Stimulated activated naive CD8-positive, alpha-beta T cell treated with anti-CD3 and anti-CD28 coated beads, Interleukin-15, amount 100 ng/mL, for 72 hours (primary cell): ENCODE data around the gene VKORC1.

Source experiments
- ATAC-seq: fragments of 150-1000 bp; cut with Tn5 transposase; 2 replicates; pipeline ENCODE4 v1.10.0; 2021; ENCODE audit warnings: mild to moderate bottlenecking, moderate library complexity
- DNase-seq, 2 donors: peaks; one replicate each; pipeline ENCODE4 v3.0.0; 2021 to 2022
- H3K27ac Mint-ChIP-seq, 2 donors: one replicate each; pipeline ENCODE4 v1.8.0; 2022; ENCODE audit warnings: mild to moderate bottlenecking in 2 of 2, mixed read lengths in 2 of 2, moderate library complexity in 2 of 2
- H3K27me3 Mint-ChIP-seq: one replicate; pipeline ENCODE4 v1.8.0; 2022; ENCODE audit warnings: mixed read lengths
- H3K4me1 Mint-ChIP-seq: one replicate; pipeline ENCODE4 v1.8.0; 2022; ENCODE audit warnings: mild to moderate bottlenecking, mixed read lengths
- H3K4me3 Mint-ChIP-seq, 2 donors: one replicate each; pipeline ENCODE4 v1.8.0; 2022; ENCODE audit warnings: mild to moderate bottlenecking in 2 of 2, mixed read lengths in 2 of 2, moderate library complexity in 1 of 2
- H3K9me3 Mint-ChIP-seq, 2 donors: one replicate each; pipeline ENCODE4 v1.8.0; 2022; ENCODE audit warnings: mixed read lengths in 2 of 2

The VKORC1 gene

DNA sequence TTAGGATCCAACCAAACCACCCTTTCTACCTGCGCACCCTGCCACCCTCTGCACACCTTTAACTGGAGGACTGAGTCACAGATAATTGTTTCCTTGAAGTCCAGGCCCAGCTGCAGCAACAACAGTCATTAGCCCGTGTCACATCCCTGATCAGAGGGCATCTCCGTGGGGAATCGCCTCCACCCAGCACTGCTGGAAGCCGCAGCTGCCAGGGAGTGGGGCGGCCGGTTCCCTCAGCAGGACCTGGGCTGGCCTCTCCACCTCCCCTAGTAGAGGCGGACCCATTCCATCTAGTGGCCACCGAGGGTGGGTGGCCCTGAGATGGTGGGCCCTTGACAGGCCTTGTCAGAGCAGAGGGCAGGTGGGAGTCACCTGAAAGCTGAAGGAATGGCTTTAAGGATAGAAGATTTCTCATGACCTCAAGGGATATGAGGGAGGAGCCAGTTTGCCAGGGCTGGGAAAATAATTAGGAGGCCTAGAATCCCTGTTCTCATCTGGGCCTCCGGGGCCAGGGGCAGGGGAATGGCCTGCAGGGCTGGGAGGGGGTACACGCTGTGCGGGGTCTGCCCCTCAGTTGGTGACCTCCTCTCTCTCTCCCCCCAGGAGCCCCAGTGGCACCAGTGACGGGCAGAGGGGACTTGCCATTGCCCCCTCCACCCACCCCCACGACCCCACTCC lies 12.1 kb downstream of the VKORC1 start:
- H3K4me1 Mint-ChIP-seq: peaks cover 48% of the 10 kb centered on the region

GRCh38 chr16:31081428-31082351 lies 12.9 kb downstream of the VKORC1 start:
- H3K9me3 Mint-ChIP-seq: no peaks in the 10 kb centered on the region
- peaks cover 50% of the 10 kb centered on the region for H3K4me1 Mint-ChIP-seq
- no peaks in the 10 kb centered on the region for H3K27me3 Mint-ChIP-seq
- peak overlapping the region in 1 of 2 donors; percentile 39 for H3K4me3 Mint-ChIP-seq
- no peak for ATAC-seq
- no peak overlapping the region for H3K27ac Mint-ChIP-seq
- no peak for DNase-seq

More for the DNA sequence above, 12.1 kb downstream of the VKORC1 start:
- Mint-ChIP-seq H3K9me3 (no peaks in the 10 kb centered on the region), H3K27me3 (no peaks in the 10 kb centered on the region), H3K27ac (peak overlapping the region; percentile 63 to 94), H3K4me3 (no peak overlapping the region)
- DNase-seq (no peak), ATAC-seq (no peak)

- Mint-ChIP-seq H3K4me3 (peak overlapping the region in 1 of 2 donors; percentile 13), H3K27ac (peak overlapping the region; percentile 20 to 42), H3K9me3 (no peaks in the 10 kb centered on the region), H3K4me1 (peaks cover 57% of the 10 kb centered on the region), H3K27me3 (no peaks in the 10 kb centered on the region)
- no peak for DNase-seq
- ATAC-seq: no peak
These were observed 13.7 kb downstream of the VKORC1 start for GRCh38 chr16:31080756-31081419.

DNA sequence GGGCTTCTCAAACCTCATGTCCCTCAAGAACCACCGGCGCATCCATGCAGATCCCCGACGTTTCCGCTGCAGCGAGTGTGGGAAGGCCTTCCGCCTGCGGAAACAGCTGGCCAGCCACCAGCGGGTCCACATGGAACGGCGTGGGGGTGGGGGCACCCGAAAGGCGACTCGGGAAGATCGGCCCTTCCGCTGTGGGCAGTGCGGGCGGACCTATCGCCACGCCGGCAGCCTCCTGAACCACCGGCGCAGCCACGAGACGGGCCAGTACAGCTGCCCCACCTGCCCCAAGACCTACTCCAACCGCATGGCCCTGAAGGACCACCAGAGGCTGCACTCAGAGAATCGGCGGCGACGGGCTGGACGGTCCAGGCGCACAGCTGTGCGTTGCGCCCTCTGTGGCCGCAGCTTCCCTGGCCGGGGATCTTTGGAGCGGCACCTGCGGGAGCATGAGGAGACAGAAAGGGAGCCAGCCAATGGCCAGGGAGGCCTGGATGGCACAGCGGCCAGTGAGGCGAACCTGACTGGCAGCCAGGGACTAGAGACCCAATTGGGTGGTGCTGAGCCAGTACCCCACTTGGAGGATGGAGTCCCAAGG lies 14.5 kb downstream of the VKORC1 start:
- DNase-seq (no peak), ATAC-seq (no peak)
- peak overlapping the region in 1 of 2 donors; percentile 48 for H3K27ac Mint-ChIP-seq
- no peak overlapping the region for H3K4me3 Mint-ChIP-seq
- peaks cover 64% of the 10 kb centered on the region for H3K4me1 Mint-ChIP-seq
- H3K27me3 Mint-ChIP-seq: no peaks in the 10 kb centered on the region
- no peaks in the 10 kb centered on the region for H3K9me3 Mint-ChIP-seq

GRCh38 chr16:31079342-31079944 lies 15.2 kb downstream of the VKORC1 start:
- H3K27ac Mint-ChIP-seq: peak overlapping the region; percentile 50 to 65
- H3K4me3 Mint-ChIP-seq: no peak overlapping the region
- peaks cover 71% of the 10 kb centered on the region for H3K4me1 Mint-ChIP-seq
- ATAC-seq: peak; percentile 22
- no peaks in the 10 kb centered on the region for H3K9me3 Mint-ChIP-seq
- H3K27me3 Mint-ChIP-seq: no peaks in the 10 kb centered on the region
- DNase-seq: no peak

GRCh38 chr16:31078597-31079341 lies 15.8 kb downstream of the VKORC1 start:
- Mint-ChIP-seq H3K4me1 (peaks cover 72% of the 10 kb centered on the region), H3K27ac (no peak overlapping the region), H3K27me3 (no peaks in the 10 kb centered on the region), H3K9me3 (no peaks in the 10 kb centered on the region), H3K4me3 (no peak overlapping the region)
- ATAC-seq (no peak), DNase-seq (no peak)

GRCh38 chr16:31077592-31078396 lies 16.8 kb downstream of the VKORC1 start:
- H3K27ac Mint-ChIP-seq: peak overlapping the region in 1 of 2 donors; percentile 60
- H3K27me3 Mint-ChIP-seq: no peaks in the 10 kb centered on the region
- H3K9me3 Mint-ChIP-seq: no peaks in the 10 kb centered on the region
- ATAC-seq (no peak), DNase-seq (no peak)
- peaks cover 73% of the 10 kb centered on the region for H3K4me1 Mint-ChIP-seq
- no peak overlapping the region for H3K4me3 Mint-ChIP-seq

GRCh38 chr16:31077024-31077423 lies 17.6 kb downstream of the VKORC1 start:
- ATAC-seq (no peak), DNase-seq (no peak)
- no peak overlapping the region for H3K27ac Mint-ChIP-seq
- peaks cover 76% of the 10 kb centered on the region for H3K4me1 Mint-ChIP-seq
- no peaks in the 10 kb centered on the region for H3K9me3 Mint-ChIP-seq
- H3K27me3 Mint-ChIP-seq: no peaks in the 10 kb centered on the region
- no peak overlapping the region for H3K4me3 Mint-ChIP-seq

GRCh38 chr16:31076319-31076718 lies 18.3 kb downstream of the VKORC1 start:
- H3K27ac Mint-ChIP-seq: no peak overlapping the region
- no peaks in the 10 kb centered on the region for H3K9me3 Mint-ChIP-seq
- DNase-seq (no peak), ATAC-seq (no peak)
- no peak overlapping the region for H3K4me3 Mint-ChIP-seq
- peaks cover 77% of the 10 kb centered on the region for H3K4me1 Mint-ChIP-seq
- H3K27me3 Mint-ChIP-seq: no peaks in the 10 kb centered on the region

DNA sequence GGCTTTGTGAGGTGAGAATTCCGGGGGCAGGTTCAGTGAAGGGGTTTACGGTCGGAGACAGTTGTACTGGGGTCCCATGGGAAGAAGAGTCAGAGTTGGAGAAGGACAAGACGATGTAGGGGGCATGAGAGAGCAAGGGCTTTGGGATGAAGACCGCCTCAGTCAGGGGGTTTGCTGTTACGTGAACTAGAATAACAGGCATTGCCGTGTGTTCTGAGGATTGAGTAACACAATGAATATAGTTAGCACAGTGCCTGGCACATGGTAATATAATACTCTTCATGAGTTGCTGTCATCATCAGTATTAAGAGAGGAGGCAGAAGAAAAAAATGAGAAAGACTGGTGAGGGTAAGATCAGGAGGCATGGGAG lies 19.8 kb downstream of the VKORC1 start:
- ATAC-seq (no peak), DNase-seq (no peak)
- Mint-ChIP-seq H3K9me3 (no peaks in the 10 kb centered on the region), H3K27ac (peak overlapping the region; percentile 96), H3K4me3 (peak overlapping the region; percentile 86 to 95), H3K4me1 (peaks cover 62% of the 10 kb centered on the region), H3K27me3 (no peaks in the 10 kb centered on the region)

- Mint-ChIP-seq H3K9me3 (no peaks in the 10 kb centered on the region), H3K27me3 (no peaks in the 10 kb centered on the region), H3K4me3 (peak within 1 kb of the TSS; percentile 86 to 95), H3K27ac (peak within 1 kb of the TSS; percentile 96 to 97), H3K4me1 (peaks cover 59% of the 10 kb centered on the region)
- DNase-seq: peak; percentile 95 to 99
- ATAC-seq: peak; percentile 88
These were observed 20.4 kb downstream of the VKORC1 start, which contains the start of the genes ZNF646 and ZNF668 for GRCh38 chr16:31073970-31074813. Gene ZNF646, plus strand, starts transcription at chr16:31074422. Its CDS starts 1,903 bp downstream, at chr16:31076325. Gene ZNF668, minus strand, starts transcription at chr16:31074240. Its CDS starts 9,781 bp downstream, at chr16:31064459.

DNA sequence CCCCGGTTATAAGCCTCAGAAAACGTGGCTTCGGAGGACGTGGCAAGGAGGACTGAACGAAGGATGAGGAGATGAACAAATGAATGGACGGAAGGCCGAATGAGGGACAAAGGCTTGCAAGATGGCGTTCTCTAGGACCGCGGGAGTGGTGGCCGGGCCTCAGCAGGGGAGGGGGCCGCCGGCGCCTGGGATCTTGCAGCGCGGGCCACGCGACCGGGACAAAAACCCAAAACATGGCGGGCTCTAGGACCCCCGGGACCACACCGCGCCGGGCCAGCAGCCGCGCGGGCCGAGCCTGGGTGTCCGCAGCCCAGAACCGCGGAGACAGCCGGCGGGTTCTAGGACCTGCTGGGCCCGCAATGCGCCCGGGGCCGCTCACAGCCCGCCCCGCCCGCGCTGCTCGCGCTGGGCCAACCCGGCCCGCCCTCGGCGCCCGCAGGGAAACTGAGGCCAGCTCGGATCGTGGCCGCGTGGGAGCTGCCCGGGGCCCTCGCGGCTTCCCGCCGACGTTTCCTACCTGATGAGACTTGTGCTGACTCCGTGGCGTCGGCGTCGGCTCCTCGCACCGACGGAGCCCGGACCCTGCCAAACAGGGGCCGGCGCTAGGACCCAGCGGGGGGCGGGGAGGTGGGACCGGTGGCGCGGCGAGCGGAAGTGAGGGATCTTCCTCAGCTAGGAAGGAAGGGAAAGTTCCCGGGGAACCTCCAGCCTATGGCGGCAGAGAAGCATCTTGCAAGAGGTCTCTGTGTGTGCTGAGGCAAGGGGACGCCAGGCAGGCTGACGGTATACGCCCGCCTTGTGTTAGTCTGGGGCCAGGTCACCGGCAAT lies 21.2 kb downstream of the VKORC1 start:
- DNase-seq (peak; percentile 87 to 90), ATAC-seq (peak; percentile 76)
- Mint-ChIP-seq H3K4me1 (peaks cover 58% of the 10 kb centered on the region), H3K4me3 (peak overlapping the region; percentile 86 to 95), H3K27ac (peak overlapping the region; percentile 95 to 97), H3K9me3 (no peaks in the 10 kb centered on the region), H3K27me3 (no peaks in the 10 kb centered on the region)
